ENCODE results near the gene ARHGAP19.

ARHGAP19 gene

DNA sequence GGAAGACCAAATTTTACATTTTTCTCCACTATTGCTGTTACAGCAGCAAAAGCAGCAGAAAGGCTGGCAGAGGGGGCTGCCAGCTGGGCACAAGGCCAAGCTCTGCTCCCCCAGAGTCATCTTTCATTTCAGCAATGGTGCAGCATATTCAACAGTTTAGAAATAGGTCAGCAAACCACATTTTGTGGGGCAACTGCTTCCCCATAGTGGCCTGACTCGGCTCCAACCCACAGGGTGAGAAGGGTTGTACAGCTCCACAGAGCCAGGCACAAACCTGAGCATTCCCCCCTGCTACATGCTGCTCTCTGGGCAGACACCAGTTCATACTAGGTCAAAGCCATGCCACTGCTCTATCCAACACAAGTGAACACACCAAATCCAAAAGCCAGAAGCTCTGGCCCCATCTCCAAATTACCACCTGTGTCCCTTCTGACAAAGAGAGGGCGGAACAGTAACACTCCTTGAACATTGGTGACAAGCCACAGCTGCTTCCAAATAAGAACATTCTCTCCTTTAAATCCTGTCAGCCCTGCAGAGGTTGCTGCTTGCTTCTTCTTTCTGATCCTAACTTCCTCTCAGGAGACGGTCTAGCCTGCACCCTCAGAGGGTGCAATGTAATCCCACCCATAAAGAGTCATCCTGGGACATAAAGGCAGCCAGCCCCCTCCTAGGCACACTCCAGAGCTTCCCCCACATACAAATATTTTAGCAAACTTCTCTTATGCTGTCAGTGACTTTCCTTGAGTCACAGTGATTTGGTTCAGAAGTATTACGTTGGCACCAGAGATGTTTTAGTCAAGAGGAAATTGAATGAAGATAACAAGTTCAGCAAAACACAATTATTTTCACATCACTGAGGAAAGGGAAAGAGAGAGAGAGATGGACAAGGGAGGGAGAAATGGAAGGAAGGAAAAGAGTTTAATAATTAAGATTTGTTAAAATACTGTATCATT, 67.7 kb downstream of the ARHGAP19 start:
- H3K4me3 ChIP-seq (ENCODE audit: low read depth, low read length) = no peak overlapping the region
- no peak for DNase-seq (ENCODE audit: low read depth, low spot score)
- TF ChIP-seq, protein P1, sequence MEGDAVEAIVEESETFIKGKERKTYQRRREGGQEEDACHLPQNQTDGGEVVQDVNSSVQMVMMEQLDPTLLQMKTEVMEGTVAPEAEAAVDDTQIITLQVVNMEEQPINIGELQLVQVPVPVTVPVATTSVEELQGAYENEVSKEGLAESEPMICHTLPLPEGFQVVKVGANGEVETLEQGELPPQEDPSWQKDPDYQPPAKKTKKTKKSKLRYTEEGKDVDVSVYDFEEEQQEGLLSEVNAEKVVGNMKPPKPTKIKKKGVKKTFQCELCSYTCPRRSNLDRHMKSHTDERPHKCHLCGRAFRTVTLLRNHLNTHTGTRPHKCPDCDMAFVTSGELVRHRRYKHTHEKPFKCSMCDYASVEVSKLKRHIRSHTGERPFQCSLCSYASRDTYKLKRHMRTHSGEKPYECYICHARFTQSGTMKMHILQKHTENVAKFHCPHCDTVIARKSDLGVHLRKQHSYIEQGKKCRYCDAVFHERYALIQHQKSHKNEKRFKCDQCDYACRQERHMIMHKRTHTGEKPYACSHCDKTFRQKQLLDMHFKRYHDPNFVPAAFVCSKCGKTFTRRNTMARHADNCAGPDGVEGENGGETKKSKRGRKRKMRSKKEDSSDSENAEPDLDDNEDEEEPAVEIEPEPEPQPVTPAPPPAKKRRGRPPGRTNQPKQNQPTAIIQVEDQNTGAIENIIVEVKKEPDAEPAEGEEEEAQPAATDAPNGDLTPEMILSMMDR (IDR thresholded peaks at IDR 0.05; ENCODE audit: insufficient read depth, low read length, missing control alignments) = no peak
- POLR2A ChIA-PET = interaction anchor here (0.7 kb wide), 1 partner anchor 164 kb away, joined by 3 read pairs; no protein-coding TSS in a partner anchor
- CTCF ChIA-PET = interaction anchor here (1.3 to 38.4 kb wide), 4 partner anchors 3 to 711 kb away, joined by 3 to 1063 read pairs (median 860); partner anchors contain the start of gene TLL2

DNA sequence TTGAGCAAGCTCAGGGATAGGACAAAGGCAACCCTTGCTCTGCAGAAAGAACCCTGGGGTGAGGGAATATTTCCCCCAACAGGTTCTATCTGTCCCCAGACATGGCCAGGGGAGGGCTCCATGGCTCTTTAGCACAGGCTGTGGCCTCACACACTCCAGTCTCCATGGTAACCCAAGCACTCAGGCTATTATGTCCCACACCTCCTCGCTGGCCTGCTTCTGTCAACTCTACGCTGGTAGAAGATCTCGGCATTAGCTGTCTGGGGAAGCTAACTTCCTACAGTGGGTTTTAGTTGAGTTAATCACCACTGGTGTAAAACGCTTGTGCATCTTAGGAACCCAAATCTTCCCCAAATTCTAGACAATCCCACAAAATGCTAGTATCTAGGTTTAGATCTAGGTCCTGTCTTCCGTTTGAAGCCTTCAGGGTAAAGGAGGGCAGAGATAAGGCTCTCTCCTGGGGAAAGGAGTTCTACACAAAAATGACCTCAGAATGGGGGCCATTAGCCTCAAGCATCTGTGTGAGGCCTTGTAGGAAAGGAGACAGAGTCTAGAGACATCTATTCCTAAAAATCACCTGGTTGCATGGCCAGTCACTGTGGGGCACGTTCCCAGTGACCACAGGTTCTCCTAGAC, 70.0 kb downstream of the ARHGAP19 start:
- no peak for DNase-seq (ENCODE audit: low read depth, low spot score)
- H3K4me3 ChIP-seq (ENCODE audit: low read depth, low read length) = no peak overlapping the region
- TF ChIP-seq, protein P1 (IDR thresholded peaks at IDR 0.05; ENCODE audit: insufficient read depth, low read length, missing control alignments) = no peak
- ChIA-PET POLR2A (no interaction called here), CTCF (interaction anchor here (36.6 to 38.4 kb wide), 3 partner anchors 1 to 142 kb away, joined by 860 to 1063 read pairs (median 860); no protein-coding TSS in a partner anchor)

DNA sequence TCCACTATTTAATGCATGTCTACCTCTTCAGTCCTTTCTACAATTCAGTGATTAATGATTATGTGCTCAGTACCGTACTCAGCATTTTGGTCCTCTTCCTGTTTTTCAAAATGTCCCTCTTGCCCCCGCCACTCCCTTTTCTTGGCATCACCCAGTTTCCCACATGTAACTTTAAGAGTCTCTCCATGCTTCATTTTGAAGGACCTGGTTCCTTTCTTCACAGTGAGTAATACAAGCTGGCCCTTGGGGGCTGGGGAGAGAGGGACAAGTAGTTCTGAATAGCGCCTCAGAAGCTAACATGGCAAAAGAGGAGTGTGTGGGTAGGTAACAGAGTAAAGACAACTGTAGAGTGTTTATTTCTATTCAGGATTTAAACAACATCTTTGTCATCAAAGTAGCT, 72.1 kb downstream of the ARHGAP19 start:
- POLR2A ChIA-PET = no interaction called here
- DNase-seq (ENCODE audit: low read depth, low spot score) = no peak

DNA sequence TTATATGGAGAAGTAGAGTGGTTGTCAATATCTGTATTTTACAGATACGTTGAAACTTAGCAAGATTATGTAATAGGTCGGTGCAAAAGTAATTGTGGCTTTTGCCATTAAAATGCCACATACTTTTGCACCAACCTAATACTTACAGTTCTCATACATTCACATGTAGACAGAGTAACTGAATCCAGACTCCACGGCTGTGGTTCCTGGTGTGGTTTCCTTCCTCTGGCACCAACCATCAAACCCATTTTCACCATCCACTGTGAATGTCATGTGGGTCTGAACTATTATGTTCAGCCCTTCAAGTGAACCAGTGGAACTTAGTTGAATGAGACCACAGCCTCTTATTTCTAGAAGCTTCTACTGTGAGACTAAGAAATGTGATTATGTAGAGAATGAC, 75.1 kb downstream of the ARHGAP19 start:
- DNase-seq (ENCODE audit: low read depth, low spot score) = no peak
- ChIA-PET POLR2A (no interaction called here), CTCF (interaction anchor here (1.2 to 38.4 kb wide), 5 partner anchors 4 to 180 kb away, joined by 3 to 1063 read pairs (median 860); no protein-coding TSS in a partner anchor)
- TF ChIP-seq, protein P1 (IDR thresholded peaks at IDR 0.05; ENCODE audit: insufficient read depth, low read length, missing control alignments) = no peak
- no peak overlapping the region for H3K4me3 ChIP-seq (ENCODE audit: low read depth, low read length)

More for the DNA sequence above, 72.1 kb downstream of the ARHGAP19 start:
- no peak overlapping the region for H3K4me3 ChIP-seq (ENCODE audit: low read depth, low read length)
- TF ChIP-seq, protein P1 (IDR thresholded peaks at IDR 0.05; ENCODE audit: insufficient read depth, low read length, missing control alignments) = no peak
- CTCF ChIA-PET = interaction anchor here (1.5 to 38.4 kb wide), 4 partner anchors 1 to 139 kb away, joined by 3 to 1063 read pairs (median 860); no protein-coding TSS in a partner anchor

DNA sequence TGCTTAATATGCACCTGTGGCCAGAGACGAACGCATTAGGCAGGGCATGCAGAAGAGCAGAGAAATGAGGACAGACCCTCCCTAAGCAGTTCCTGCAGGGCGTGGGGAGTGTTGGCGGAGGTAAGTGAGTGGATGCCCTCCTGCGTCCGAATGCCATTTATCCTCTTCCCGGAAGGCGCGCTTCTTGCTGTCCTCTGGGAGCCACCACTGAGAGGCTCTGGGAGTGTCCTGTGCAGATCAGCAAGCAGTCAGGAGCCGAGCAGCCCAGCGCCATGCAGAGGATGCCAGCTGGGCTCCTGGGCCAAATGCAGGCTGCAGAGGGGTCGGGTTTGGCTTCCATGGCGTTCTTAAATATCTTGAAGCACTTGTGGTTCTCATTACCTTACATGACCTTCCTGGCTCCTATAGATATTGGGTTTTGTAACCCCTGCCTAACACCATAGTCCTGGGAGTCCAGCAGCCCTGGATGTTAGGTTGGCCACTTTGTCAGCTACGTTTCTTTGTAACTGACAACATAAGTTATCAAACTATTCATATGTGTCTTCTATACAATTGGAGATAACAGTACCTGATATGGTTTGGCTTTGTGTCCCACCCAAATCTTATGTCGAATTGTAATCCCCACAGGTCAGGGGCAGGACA, 76.7 kb downstream of the ARHGAP19 start:
- DNase-seq (ENCODE audit: low read depth, low spot score) = no peak
- TF ChIP-seq, protein P1 (IDR thresholded peaks at IDR 0.05; ENCODE audit: insufficient read depth, low read length, missing control alignments) = no peak
- no peak overlapping the region for H3K4me3 ChIP-seq (ENCODE audit: low read depth, low read length)
- ChIA-PET POLR2A (no interaction called here), CTCF (interaction anchor here (36.6 to 38.4 kb wide), 3 partner anchors 6 to 135 kb away, joined by 860 to 1063 read pairs (median 860); no protein-coding TSS in a partner anchor)

All from AG04449 (cell line).